SK-N-SH treated with all-trans-retinoic acid at 6 μM for 48 hours (cell line): Measurements from ENCODE around the gene SLAIN1.

Source experiments
- ATAC-seq: fragments of 200-7000 bp; cut with Tn5 transposase; 3 replicates; pipeline ENCODE4 v1.9.1; 2020; ENCODE audit warnings: mild to moderate bottlenecking, moderate library complexity
- ARNTL ChIP-seq: fragments of 450-650 bp; formaldehyde crosslinking; IDR thresholded peaks from 2 replicates; pipeline ENCODE4 v1.5.0; 2020; ENCODE audit warnings: low read depth, mild to moderate bottlenecking, moderate library complexity, borderline replicate concordance
- BACH2 ChIP-seq: fragments of 250-450 bp; sonication (Bioruptor Pico); IDR thresholded peaks from 2 replicates; pipeline ENCODE4 v1.9.0; 2021; ENCODE audit warnings: mild to moderate bottlenecking, borderline replicate concordance
- ESRRG ChIP-seq: fragments of 250-450 bp; sonication (Bioruptor Pico); IDR thresholded peaks from 2 replicates; pipeline ENCODE4 v1.6.1; 2021; ENCODE audit warnings: mild to moderate bottlenecking
- GLIS3 ChIP-seq: fragments of 250-450 bp; sonication (Bioruptor Pico); IDR thresholded peaks from 2 replicates; pipeline ENCODE4 v1.5.0; 2020; ENCODE audit warnings: mild to moderate bottlenecking, moderate library complexity
- ISL1 ChIP-seq: fragments of 250-450 bp; sonication (Bioruptor Pico); IDR thresholded peaks from 2 replicates; pipeline ENCODE4 v2.1.2; 2022; ENCODE audit warnings: mild to moderate bottlenecking, moderate library complexity
- OSR1 ChIP-seq: fragments of 250-450 bp; sonication (Bioruptor Pico); IDR thresholded peaks from 2 replicates; pipeline ENCODE4 v1.8.0; 2022; ENCODE audit warnings: moderate library complexity, mild to moderate bottlenecking, inconsistent platforms
- POU6F1 ChIP-seq: fragments of 250-450 bp; sonication (Bioruptor Pico); IDR thresholded peaks from 2 replicates; pipeline ENCODE4 v1.8.0; 2021; ENCODE audit warnings: low read depth, mild to moderate bottlenecking, moderate library complexity, borderline replicate concordance
- PPARA ChIP-seq: fragments of 250-450 bp; sonication (Bioruptor Pico); IDR thresholded peaks from 2 replicates; pipeline ENCODE4 v1.5.0; 2020; ENCODE audit warnings: mild to moderate bottlenecking, borderline replicate concordance
- RARB ChIP-seq: fragments of 250-450 bp; sonication (Bioruptor Pico); IDR thresholded peaks from 2 replicates; pipeline ENCODE4 v1.8.0; 2021; ENCODE audit warnings: mild to moderate bottlenecking, moderate library complexity
- SNAI2 ChIP-seq: fragments of 250-450 bp; sonication (Bioruptor Pico); IDR thresholded peaks from 2 replicates; pipeline ENCODE4 v1.5.0; 2020; ENCODE audit warnings: mild to moderate bottlenecking, moderate library complexity
- TCF4 ChIP-seq: fragments of 250-450 bp; sonication (Bioruptor Pico); IDR thresholded peaks from 2 replicates; pipeline ENCODE4 v1.8.0; 2021; ENCODE audit warnings: mild to moderate bottlenecking, moderate library complexity, borderline replicate concordance
- TSHZ2 ChIP-seq: fragments of 250-450 bp; sonication (Bioruptor Pico); IDR thresholded peaks from 2 replicates; pipeline ENCODE4 v1.5.0; 2020; ENCODE audit warnings: mild to moderate bottlenecking, moderate library complexity
- ZC3H10 ChIP-seq: fragments of 250-450 bp; sonication (Bioruptor Pico); IDR thresholded peaks from 2 replicates; pipeline ENCODE4 v1.5.1; 2021; ENCODE audit warnings: mild to moderate bottlenecking, moderate library complexity
- ZFP3 ChIP-seq: fragments of 250-450 bp; sonication (Bioruptor Pico); IDR thresholded peaks from 2 replicates; pipeline ENCODE4 v1.5.0; 2020; ENCODE audit warnings: mild to moderate bottlenecking, moderate library complexity
- ZFP30 ChIP-seq: fragments of 450-650 bp; formaldehyde crosslinking; IDR thresholded peaks from 2 replicates; pipeline ENCODE4 v1.5.0; 2022; ENCODE audit warnings: mild to moderate bottlenecking, moderate library complexity
- ZNF565 ChIP-seq: fragments of 450-650 bp; formaldehyde crosslinking; conservative IDR thresholded peaks from 2 replicates; pipeline ENCODE4 v1.5.0; 2020; ENCODE audit warnings: low read depth, mild to moderate bottlenecking, moderate library complexity
- ZNF70 ChIP-seq: fragments of 450-650 bp; formaldehyde crosslinking; IDR thresholded peaks from 2 replicates; pipeline ENCODE4 v1.5.0; 2020; ENCODE audit warnings: mild to moderate bottlenecking, moderate library complexity
- ZNF8 ChIP-seq: fragments of 450-650 bp; formaldehyde crosslinking; IDR thresholded peaks from 2 replicates; pipeline ENCODE4 v1.5.0; 2020; ENCODE audit warnings: mild to moderate bottlenecking, moderate library complexity
- TF ChIP-seq, protein P1 (sequence below): fragments of 250-450 bp; sonication (Bioruptor Pico); IDR thresholded peaks from 2 replicates; pipeline ENCODE4 v1.5.1; 2020; ENCODE audit warnings: low read depth, mild to moderate bottlenecking, moderate library complexity

Gene SLAIN1

DNA sequence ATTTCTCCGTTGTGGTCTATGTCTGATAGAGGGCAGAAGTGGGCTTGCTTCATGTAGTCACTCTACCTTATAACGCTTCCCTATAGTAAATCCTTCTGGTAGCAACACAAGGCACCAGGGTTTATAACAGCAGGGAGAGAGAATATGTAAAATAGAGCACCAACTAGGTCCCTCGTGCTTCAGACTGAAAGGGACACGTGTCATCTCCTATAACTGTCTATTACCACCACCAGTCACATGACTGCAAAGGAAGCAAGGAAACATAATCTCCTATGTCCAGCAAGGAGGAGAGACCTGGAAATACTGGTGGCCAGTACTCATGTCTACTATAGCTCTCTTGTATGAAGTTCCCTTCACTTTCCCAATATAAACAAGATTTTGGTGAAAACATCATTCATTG is 79.2 kb downstream of the SLAIN1 start (continued):
- TF ChIP-seq TSHZ2 (no peak), PPARA (CRISPR knock-in tag) (no peak), ISL1 (CRISPR knock-in tag) (no peak)
- TF ChIP-seq, protein P1, sequence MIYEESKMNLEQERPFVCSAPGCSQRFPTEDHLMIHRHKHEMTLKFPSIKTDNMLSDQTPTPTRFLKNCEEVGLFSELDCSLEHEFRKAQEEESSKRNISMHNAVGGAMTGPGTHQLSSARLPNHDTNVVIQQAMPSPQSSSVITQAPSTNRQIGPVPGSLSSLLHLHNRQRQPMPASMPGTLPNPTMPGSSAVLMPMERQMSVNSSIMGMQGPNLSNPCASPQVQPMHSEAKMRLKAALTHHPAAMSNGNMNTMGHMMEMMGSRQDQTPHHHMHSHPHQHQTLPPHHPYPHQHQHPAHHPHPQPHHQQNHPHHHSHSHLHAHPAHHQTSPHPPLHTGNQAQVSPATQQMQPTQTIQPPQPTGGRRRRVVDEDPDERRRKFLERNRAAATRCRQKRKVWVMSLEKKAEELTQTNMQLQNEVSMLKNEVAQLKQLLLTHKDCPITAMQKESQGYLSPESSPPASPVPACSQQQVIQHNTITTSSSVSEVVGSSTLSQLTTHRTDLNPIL: no peak

DNA sequence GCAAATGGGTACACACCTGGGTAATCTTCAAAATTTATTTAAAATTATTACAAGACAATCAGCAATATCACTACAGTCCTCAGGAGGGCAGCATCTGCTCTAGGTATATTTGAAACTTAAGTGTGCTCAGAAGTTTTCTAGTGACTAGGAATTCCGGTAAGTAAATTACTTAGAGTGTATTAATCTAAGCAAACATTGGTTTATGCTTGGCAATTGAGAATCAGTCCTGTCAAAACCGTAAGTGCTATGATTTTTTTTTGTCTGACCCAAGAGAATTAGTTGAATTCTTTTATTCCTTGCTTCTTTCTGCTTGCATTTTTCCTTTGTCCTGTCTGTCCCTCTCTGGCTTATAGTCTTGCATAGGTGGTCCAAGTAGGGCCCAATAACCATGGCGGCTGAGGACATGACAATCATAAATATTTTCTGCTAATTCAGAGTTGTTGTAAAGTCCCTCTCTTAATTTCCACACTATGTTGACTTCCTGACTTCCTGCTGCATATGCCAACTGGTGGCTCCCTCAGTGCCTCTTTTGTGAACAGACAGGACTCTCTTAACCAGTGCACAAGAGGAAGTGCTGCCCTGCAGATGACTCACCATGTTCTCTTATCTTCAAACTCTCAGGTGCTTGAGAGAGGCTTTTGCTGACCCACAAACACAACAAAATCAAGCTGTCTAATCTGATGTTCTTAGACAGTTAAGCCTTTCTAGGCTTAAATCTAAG is 82.2 kb downstream of the SLAIN1 start:
- no peak for TF ChIP-seq POU6F1 (CRISPR knock-in tag)
- no peak for TF ChIP-seq ZNF565
- TF ChIP-seq, protein P1: no peak
- no peak for TF ChIP-seq ZNF8 (CRISPR knock-in tag)
- TF ChIP-seq SNAI2 (CRISPR knock-in tag): no peak
- no peak for TF ChIP-seq PPARA (CRISPR knock-in tag)
- peak; percentile 76 for ATAC-seq

- TF ChIP-seq ZNF565 (no peak), ESRRG (no peak), TCF4 (CRISPR knock-in tag) (no peak), ZFP3 (no peak), ISL1 (CRISPR knock-in tag) (no peak), RARB (no peak), PPARA (CRISPR knock-in tag) (no peak), ZNF70 (no peak), BACH2 (CRISPR knock-in tag) (no peak), GLIS3 (no peak), ZFP30 (CRISPR knock-in tag) (no peak), ARNTL (CRISPR knock-in tag) (no peak)
- TF ChIP-seq, protein P1: no peak
- no peak for ATAC-seq
Observed at GRCh38 chr13:77781808-77782207, 84.3 kb downstream of the SLAIN1 start.

GRCh38 chr13:77784515-77784914 is 87.0 kb downstream of the SLAIN1 start:
- TF ChIP-seq OSR1 (CRISPR knock-in tag) (no peak), ZFP3 (no peak), ZNF8 (CRISPR knock-in tag) (no peak), ZC3H10 (CRISPR knock-in tag) (no peak), TSHZ2 (no peak)
- TF ChIP-seq, protein P1: no peak
- no peak for ATAC-seq
